ENCODE measurements around the gene F8A2.
"Not testable (repeated sequence)": the region's sequence is repeated elsewhere in the genome, so short reads cannot be mapped to it uniquely, and the experiment has no call there.

Gene F8A2

GRCh38 chrX:155381843-155382528 lies at the start of gene F8A2:
TSS of gene F8A2 (plus strand) at chrX:155382095. CDS start at chrX:155382115, 20 bp downstream.
- not testable (repeated sequence) for DNase-seq

GRCh38 chrX:155333544-155334100 lies 48.3 kb upstream of the F8A2 start:
- no peak for DNase-seq

GRCh38 chrX:155334486-155335336 lies 47.2 kb upstream of the F8A2 start, which contains the start of gene CLIC2:
TSS of gene CLIC2 (minus strand) at chrX:155334614. CDS start at chrX:155334427, 187 bp downstream.
- DNase-seq, result no peak

GRCh38 chrX:155335337-155335712 lies 46.6 kb upstream of the F8A2 start:
- DNase-seq, result not testable (repeated sequence)

- not testable (repeated sequence) for DNase-seq
Measured at GRCh38 chrX:155345689-155346088, 36.2 kb upstream of the F8A2 start.

GRCh38 chrX:155349448-155349847 lies 32.4 kb upstream of the F8A2 start:
- not testable (repeated sequence) for DNase-seq

GRCh38 chrX:155363712-155364111 lies 18.2 kb upstream of the F8A2 start:
- DNase-seq, result not testable (repeated sequence)

- not testable (repeated sequence) for DNase-seq
Measured at GRCh38 chrX:155373777-155374458, 8.0 kb upstream of the F8A2 start.

GRCh38 chrX:155379802-155380201 lies 2.1 kb upstream of the F8A2 start:
- DNase-seq, result not testable (repeated sequence)

- not testable (repeated sequence) for DNase-seq
Measured at GRCh38 chrX:155382529-155382967, 653 bp downstream of the F8A2 start.

- no peak for DNase-seq
Measured at GRCh38 chrX:155389634-155390033, 7.7 kb downstream of the F8A2 start.

- DNase-seq, result not testable (repeated sequence)
Measured at GRCh38 chrX:155394747-155395276, 12.9 kb downstream of the F8A2 start.

GRCh38 chrX:155406429-155406828 lies 24.5 kb downstream of the F8A2 start:
- DNase-seq, result no peak

GRCh38 chrX:155417769-155418168 lies 35.9 kb downstream of the F8A2 start:
- DNase-seq, result no peak
